Stimulated activated naive CD8-positive, alpha-beta T cell treated with anti-CD3 and anti-CD28 coated beads, Interleukin-15, Interleukin-2, amounts not matched to agents 100 U/mL and 50 U/mL, for 24 hours (primary cell): ENCODE measurements around the gene CKAP5.

Source experiments
- ATAC-seq: fragments of 150-1000 bp; cut with Tn5 transposase; one replicate; pipeline ENCODE4 v1.10.0; 2021
- DNase-seq: peaks from one replicate; pipeline ENCODE4 v3.0.0; 2021

The CKAP5 gene

DNA sequence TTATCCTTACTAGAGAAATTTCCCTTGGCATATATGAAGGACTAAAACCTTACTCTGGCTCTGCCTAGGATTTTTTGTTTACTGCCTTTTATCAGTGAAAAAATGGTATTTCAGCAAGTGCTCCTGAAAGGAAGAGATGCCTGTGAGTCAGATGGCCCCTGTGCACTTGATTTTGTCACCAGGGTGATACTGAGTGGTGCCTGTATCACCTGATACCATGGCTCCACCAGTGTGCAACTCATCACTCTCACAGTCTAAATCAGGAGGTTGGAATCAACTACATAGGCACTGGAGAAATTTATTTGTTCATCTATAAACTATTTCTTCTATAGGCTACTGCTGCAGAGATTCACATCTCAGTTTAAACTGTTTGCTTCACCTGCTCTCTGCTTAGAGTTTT, 83.8 kb downstream of the CKAP5 start:
- DNase-seq (no peak), ATAC-seq (no peak)

DNA sequence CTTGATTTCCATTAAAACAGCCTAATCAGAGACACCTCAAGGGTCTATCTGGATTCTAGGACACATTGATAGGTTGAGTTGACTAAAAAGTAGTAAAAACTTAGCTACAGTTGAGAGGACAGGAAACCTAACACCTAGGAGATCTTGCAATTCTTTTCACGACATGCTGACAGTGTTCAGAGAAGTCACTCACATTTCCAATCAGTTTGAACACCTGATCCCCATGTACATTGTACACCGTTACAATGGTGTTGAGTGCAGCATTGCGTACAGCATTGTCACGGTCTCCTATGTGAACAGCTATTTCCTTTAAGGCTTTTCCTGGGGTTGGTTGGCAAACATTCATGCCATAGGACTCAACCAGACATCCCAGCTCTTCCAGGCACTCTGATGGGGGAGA, 84.3 kb downstream of the CKAP5 start:
- ATAC-seq (no peak), DNase-seq (no peak)

DNA sequence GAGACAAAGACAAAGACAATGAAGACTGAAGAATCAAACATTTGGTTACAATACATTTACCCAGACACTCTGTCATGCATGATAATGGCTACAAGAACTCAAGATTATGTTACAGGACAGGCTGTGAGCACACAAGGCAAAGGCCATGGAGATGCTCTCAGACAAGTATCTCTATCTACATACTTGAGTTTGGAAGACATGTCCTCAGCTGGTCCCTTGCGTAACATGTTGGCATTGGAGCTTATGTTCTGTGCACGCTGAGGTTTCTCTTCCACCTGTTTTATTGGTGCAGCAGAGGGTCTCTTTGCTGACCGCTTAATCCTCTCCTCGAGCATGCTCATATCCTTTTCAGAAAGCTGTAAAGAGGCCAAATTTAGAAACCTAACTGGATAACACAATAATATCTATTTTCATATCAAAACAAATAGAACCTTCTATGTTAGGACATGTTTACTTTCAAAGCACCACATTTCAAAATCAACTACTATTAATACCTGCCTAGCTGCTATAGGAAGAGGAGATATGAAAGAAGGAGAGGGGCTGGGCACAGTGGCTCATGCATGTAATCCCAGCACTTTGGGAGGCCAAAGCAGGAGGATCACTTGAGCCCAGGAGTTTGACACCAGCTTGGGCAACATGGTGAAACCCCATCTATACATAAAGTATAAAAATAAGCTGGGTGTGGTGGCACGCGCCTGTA, 85.5 kb downstream of the CKAP5 start:
- ATAC-seq: no peak
- DNase-seq: no peak

DNA sequence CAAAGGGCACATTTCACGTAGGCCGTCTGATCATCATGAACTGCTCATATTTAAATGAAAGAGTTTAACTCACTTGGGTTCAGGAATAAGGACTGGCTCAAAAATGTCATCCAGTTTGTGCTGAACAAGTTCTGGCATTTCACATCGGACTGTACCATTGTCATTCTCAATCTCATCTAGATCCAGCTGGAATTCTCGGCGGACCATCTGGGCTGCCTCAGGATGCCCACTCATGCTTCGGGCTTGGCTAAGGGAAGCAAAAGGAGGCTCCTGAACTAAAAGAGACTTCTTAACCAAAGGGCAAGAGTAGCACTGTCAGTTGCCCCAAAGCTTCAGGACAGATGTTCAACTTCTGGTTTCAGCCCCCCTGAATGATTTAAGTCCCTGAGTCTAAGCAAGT, 86.9 kb downstream of the CKAP5 start:
- no peak for ATAC-seq
- no peak for DNase-seq

DNA sequence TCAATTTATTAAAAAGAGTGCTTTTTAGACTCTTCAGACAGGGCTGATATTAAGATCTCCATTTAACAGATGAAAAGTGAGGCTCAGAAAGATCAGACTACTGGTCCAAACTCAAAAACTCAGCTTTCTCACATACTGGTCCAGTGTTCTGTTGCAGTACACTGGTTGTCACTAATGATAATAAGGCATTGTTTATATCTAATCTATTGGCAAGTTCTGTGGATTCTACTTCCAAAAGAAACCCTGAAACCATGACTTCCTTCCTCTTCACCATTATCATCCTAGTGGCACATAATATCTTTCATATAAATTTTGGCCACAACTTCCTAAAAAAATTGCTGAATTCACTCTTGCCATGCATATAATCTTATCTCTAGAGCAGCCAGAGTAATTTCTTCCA, 90.1 kb downstream of the CKAP5 start:
- ATAC-seq: no peak
- no peak for DNase-seq

DNA sequence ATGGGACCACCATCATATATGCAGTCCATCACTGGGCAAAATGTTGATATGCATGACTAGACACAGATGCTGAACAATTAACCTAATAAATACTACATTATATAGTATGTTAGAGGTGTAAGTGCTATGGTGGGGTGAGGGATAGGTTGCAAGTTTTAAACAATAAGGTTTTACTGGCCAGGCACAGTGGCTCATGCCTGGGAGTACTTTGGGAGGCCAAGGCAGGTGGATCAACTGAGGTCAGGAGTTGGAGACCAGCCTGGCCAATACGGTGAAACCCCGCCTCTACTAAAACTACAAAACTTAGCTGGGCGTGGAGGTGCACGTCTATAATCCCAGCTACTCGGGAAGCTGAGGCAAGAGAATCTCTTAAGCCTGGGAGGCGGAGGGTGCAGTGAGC, 98.9 kb downstream of the CKAP5 start:
- DNase-seq: no peak
- ATAC-seq: no peak

GRCh38 chr11:46745995-46746394, 100.1 kb downstream of the CKAP5 start:
- no peak for ATAC-seq
- DNase-seq: no peak

DNA sequence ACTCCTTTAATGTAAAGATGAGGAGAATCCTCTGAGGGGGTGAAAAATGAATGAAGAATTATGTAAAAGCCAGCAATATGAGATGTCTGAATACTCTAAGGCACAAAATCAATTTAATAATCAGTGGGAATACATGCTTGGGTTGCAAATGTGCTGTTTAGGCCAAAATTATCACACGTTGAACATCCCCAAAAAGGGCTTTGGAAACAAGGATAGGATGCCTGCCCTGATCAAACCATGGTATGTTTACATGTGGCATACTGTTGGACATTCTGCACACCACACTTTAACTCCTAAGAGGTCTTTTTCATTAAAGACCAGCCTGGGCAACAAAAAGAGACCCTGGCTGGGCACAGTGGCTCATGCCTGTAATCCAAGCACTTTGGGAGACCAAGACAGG, 100.8 kb downstream of the CKAP5 start:
- DNase-seq: no peak

DNA sequence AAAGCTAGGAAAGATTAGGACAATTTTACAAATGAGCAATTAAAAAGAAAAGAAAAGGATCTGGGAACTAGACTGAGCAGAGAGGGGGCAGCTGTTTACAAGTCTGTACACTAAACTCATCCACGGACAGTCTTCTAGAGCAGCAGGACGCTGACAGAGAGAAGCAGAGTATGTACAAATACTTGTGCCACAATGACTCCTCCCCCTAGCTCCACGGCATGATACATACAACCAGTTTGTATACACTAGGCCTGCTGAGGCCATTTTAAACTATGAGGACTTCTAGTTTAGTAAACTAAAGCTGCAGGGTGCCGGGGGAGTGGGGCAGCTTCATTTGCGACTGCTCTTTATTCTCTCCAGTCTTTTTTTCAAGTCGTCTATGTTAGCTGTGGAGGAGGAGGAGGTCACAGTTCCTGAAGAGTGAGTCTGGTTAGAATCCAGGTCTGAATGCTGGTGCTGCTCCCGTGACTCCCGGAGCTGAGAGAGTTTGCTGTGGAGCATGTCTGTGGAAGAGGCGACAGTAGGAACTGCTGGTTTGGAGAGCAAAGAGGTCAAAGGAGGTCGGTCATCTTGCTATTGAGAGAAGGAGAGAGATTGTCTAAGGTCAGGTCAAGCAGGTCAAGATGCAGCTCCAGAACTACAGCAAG, 102.3 kb downstream of the CKAP5 start:
- ATAC-seq: no peak
- no peak for DNase-seq

More for the DNA sequence above, 100.8 kb downstream of the CKAP5 start:
- no peak for ATAC-seq

DNA sequence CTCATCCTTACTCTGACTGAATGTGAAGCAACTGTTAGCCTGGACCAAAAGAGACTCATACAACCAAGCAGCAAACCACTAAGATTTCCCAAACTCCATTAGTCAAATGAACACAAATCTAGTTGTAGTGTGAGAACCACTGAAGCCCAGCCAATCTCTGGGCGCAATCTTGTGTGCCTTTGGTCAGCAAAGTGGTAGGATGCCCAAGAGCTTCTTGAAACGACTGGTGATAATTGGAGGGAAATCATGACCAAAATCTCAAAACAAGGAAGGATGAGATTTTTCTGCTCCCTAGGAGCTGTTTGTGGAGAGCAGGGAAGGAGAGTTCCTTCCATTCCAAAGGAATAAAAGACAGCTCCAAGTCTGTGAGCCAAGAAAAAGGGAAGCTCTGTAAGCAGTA, 103.0 kb downstream of the CKAP5 start:
- DNase-seq (no peak), ATAC-seq (no peak)

GRCh38 chr11:46741600-46742484, 104.2 kb downstream of the CKAP5 start:
- ATAC-seq: no peak
- DNase-seq: no peak

GRCh38 chr11:46738887-46739286, 107.2 kb downstream of the CKAP5 start:
- ATAC-seq: no peak
- DNase-seq: no peak

DNA sequence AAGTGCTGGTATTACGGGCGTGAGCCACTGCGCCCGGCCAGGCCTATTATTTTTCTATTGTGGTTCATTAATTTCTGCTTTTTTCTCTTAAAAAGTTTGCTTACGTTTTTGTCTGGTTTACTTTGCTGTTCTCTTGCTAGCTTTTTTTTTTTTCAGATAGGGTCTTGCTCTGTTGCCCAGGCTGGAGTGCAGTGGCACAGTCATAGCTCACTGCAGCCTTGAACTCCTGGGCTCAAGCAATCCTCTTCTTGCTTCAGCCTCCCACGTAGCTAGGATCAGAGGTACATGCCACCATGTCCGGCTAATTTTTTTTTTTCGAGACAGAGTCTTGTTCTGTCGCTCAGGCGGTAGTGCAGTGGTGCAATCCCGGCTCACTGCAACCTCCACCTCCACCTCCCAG, 108.4 kb downstream of the CKAP5 start:
- ATAC-seq (no peak), DNase-seq (no peak)

- no peak for DNase-seq
Measured at GRCh38 chr11:46736615-46737014, 109.5 kb downstream of the CKAP5 start.

GRCh38 chr11:46736146-46736545, 109.9 kb downstream of the CKAP5 start:
- ATAC-seq: no peak
- no peak for DNase-seq

More at GRCh38 chr11:46736615-46737014, 109.5 kb downstream of the CKAP5 start:
- no peak for ATAC-seq

GRCh38 chr11:46733234-46733633, 112.8 kb downstream of the CKAP5 start:
- no peak for DNase-seq
- no peak for ATAC-seq

DNA sequence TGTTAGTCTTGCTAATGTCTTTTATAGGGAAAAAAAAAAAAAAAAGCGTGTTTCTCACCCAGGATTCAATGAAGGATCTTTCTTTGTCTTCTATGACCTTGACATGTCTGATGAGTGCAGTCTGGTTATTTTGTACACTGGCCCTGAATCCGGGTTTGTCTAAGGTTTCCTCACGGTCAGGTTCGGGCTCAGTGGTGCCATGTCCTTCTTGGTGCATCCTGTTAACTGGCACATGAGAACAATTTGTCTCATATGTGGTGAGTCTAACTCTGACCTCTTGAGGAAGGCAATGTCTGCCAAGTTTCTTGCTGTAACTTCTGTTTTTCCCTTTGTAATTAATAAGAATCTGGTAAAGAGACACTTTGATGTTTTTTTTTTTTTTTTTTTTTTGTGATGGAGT, 114.5 kb downstream of the CKAP5 start:
- ATAC-seq (no peak), DNase-seq (no peak)

DNA sequence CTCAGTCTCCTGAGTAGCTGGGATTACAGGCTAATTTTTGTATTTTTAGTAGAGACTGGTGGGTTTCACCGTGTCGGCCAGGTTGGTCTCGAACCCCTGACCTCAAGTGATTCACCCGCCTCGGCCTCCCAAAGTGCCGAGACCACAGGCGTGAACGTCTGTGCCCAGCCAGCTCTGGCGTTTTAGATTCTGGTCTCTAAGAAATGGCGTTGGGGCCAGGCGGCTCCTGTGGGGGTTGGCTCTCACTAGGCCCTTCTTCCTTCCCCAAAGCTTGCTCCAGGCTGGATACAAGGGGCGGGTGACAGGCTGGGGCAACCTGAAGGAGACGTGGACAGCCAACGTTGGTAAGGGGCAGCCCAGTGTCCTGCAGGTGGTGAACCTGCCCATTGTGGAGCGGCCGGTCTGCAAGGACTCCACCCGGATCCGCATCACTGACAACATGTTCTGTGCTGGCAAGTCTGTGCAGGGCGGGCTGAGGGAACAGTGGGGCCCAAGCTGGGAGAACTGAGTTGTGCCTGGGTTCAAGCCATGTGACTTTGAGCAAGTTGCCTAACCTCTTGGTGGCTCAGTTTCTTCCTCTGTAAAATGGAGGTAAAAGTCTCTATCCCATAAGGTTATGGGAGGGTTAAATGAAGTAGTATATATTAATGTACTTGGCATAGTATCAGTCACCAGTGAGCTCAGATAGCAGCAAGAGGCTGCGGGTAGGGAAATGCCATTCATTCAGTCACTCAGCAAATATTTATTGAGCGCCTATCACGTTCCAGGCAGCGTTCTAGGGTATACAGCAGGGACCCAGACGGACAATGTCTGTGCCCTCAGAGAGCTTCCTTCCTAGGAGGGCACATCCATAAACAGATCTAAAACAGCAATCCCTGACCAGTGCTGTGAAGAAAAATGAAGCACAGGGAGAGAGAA, 116.7 kb downstream of the CKAP5 start:
- DNase-seq: no peak
- no peak for ATAC-seq

- no peak for ATAC-seq
Measured at GRCh38 chr11:46728659-46729040, 117.4 kb downstream of the CKAP5 start.

DNA sequence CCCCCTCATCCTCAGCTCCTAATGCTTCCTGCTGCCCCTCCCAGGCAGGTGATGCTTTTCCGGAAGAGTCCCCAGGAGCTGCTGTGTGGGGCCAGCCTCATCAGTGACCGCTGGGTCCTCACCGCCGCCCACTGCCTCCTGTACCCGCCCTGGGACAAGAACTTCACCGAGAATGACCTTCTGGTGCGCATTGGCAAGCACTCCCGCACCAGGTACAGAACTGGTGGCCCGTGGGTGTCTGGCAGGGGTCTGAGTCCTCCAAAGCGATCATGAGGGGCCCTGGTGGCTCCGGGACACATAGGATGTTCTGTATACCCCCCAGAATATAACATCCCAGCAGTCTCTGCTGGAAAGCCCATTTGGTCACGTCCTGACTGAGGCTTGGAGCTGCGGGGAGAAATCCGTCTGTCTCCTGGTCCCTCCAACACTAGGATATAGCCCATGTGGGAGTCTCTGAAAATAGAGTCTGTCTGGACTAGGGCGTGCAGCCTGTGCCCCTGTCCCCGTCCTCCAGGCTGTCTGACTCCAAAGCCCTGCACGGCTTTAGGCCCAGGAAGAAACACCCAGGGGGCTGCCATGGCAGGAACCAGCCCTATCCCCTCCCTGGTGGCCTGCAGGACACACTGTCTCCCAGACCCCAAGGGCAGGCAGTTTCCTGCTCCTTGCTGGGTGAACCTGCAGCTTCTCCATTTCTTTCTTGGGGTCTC, 118.0 kb downstream of the CKAP5 start:
- ATAC-seq (no peak), DNase-seq (no peak)

More at GRCh38 chr11:46728659-46729040, 117.4 kb downstream of the CKAP5 start:
- DNase-seq: no peak

DNA sequence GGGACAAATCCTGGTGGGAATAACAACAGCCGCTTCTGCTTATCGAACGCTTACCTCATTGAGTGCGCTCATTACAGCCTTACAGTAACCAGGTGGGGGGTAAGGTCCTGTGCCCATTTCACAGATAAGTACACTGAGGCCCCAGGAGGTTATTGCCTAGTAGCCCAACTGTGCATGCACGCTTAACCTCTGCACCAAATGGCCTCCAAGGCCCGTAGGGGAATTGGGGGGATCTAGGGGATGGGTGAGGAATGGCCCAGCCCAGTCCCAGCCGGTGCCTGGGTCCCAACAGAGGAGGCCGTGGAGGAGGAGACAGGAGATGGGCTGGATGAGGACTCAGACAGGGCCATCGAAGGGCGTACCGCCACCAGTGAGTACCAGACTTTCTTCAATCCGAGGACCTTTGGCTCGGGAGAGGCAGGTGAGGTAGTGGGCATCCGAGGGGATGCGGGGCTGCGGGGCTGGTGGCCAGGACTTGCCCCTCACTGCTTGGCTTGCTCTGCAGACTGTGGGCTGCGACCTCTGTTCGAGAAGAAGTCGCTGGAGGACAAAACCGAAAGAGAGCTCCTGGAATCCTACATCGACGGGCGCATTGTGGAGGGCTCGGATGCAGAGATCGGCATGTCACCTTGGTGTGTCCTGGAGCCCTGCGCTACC, 119.7 kb downstream of the CKAP5 start:
- DNase-seq (no peak), ATAC-seq (no peak)
